ENCODE results near the gene TMEM182.
A peak's percentile ranks its signal among the peaks of the same experiment; 100 is the strongest.

TMEM182 gene

GRCh38 chr2:102768253-102768652 lies 6.4 kb downstream of the TMEM182 start:
- ATAC-seq (no peak), DNase-seq (no peak)

- ATAC-seq (no peak), DNase-seq (no peak)
These were observed 7.1 kb downstream of the TMEM182 start for GRCh38 chr2:102768892-102769291.

- no peak for DNase-seq
These were observed 8.7 kb downstream of the TMEM182 start for GRCh38 chr2:102770506-102770905.

GRCh38 chr2:102771114-102771513 lies 9.3 kb downstream of the TMEM182 start:
- no peak for DNase-seq
- ATAC-seq = no peak

More at GRCh38 chr2:102770506-102770905, 8.7 kb downstream of the TMEM182 start:
- ATAC-seq = no peak

- ATAC-seq = no peak
- DNase-seq = no peak
These were observed 10.8 kb downstream of the TMEM182 start for GRCh38 chr2:102772659-102773058.

GRCh38 chr2:102773149-102773705 lies 11.4 kb downstream of the TMEM182 start:
- DNase-seq = no peak
- ATAC-seq = no peak

GRCh38 chr2:102778260-102778659 lies 16.4 kb downstream of the TMEM182 start:
- DNase-seq = no peak
- ATAC-seq = no peak

GRCh38 chr2:102780467-102780866 lies 18.6 kb downstream of the TMEM182 start:
- peak; percentile 59 for ATAC-seq
- DNase-seq = no peak

- DNase-seq (no peak), ATAC-seq (no peak)
These were observed 20.4 kb downstream of the TMEM182 start for GRCh38 chr2:102782187-102782586.

GRCh38 chr2:102782933-102783332 lies 21.1 kb downstream of the TMEM182 start:
- DNase-seq (no peak), ATAC-seq (no peak)

- DNase-seq (no peak), ATAC-seq (no peak)
These were observed 21.8 kb downstream of the TMEM182 start for GRCh38 chr2:102783506-102784183.

GRCh38 chr2:102784940-102785339 lies 23.1 kb downstream of the TMEM182 start:
- ATAC-seq (no peak), DNase-seq (no peak)

GRCh38 chr2:102788216-102788884 lies 26.5 kb downstream of the TMEM182 start:
- ATAC-seq = no peak
- DNase-seq = no peak

- ATAC-seq (no peak), DNase-seq (no peak)
These were observed 27.0 kb downstream of the TMEM182 start for GRCh38 chr2:102788885-102789260.

- no peak for DNase-seq
- ATAC-seq = no peak
These were observed 27.7 kb downstream of the TMEM182 start for GRCh38 chr2:102789349-102790090.

- ATAC-seq (no peak), DNase-seq (no peak)
These were observed 28.2 kb downstream of the TMEM182 start for GRCh38 chr2:102790091-102790455.

GRCh38 chr2:102792568-102793208 lies 30.9 kb downstream of the TMEM182 start:
- no peak for DNase-seq

GRCh38 chr2:102795641-102796040 lies 33.8 kb downstream of the TMEM182 start:
- DNase-seq (no peak), ATAC-seq (no peak)

More at GRCh38 chr2:102792568-102793208, 30.9 kb downstream of the TMEM182 start:
- ATAC-seq = no peak

- DNase-seq = no peak
These were observed 34.5 kb downstream of the TMEM182 start for GRCh38 chr2:102796337-102796736.

GRCh38 chr2:102797486-102797885 lies 35.7 kb downstream of the TMEM182 start:
- ATAC-seq (no peak), DNase-seq (no peak)

More at GRCh38 chr2:102796337-102796736, 34.5 kb downstream of the TMEM182 start:
- ATAC-seq = no peak

GRCh38 chr2:102798181-102798580 lies 36.4 kb downstream of the TMEM182 start:
- DNase-seq = no peak
- no peak for ATAC-seq

- DNase-seq (no peak), ATAC-seq (no peak)
These were observed 39.4 kb downstream of the TMEM182 start for GRCh38 chr2:102801098-102801718.
